Medulla oblongata (tissue), 1 donor: Measurements from ENCODE around the gene PVALEF.
"Not testable (repeated sequence)": the region's sequence is repeated elsewhere in the genome, so short reads cannot be mapped to it uniquely, and the experiment has no call there.

ENCODE experiments used
- DNase-seq: peaks from one replicate; pipeline ENCODE4 v3.0.0-alpha.2; 2015; ENCODE audit errors: extremely low spot score

Gene PVALEF

DNA sequence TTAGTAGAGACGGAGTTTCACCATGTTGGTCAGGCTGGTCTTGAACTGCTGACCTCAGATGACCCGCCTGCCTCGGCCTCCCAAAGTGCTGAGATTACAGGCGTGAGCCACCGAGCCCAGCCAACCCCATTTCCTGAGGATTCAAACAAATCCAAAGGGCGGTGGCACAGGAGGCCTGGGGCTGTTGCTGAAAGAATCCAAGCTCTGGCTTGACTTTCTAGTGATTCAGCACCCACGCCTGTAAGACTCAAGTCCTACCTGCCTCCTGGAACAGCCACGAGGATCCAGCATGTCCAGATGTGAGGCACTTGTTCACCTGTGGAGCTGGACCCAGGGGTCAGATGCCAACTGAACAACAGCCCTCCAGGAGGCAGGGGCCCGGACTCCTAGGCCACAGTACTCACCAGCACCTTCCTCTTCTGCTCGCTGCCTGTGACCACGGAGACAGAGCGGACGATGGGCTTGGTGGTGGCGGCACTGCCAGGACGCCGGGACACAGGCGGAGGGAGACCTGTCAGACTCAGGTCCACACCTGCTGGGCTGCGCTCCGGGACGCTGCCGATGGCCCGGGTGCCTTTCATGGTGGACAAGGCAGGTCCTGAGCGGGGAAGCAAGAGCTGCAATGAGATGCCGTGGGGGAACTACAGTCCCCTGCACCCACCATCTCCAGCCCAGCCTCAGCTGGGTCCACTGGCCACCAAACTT is 54.3 kb downstream of the PVALEF start:
- DNase-seq, result no peak

DNA sequence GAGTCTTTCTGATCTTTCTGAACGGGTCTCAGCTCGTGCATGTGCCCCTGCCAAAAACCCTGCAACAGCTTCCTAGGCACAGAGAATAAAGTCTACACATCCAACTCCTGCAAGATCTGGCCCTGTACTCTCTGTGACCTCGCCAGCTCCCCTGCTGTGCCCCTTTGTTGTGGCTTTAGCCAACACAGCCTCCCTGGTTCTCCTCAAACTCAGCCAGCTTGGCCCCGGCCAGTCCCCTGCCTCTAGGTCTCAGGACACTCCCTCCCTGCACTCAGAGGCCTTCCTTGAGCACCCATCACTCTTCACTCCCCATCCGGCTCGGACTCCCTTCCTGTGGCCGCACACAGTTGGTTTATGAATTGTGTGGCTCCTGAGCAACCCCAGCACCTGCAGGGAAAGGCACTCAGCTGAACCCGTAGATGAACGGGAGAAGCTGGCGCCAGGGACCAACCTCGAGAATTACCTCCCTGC is 56.1 kb downstream of the PVALEF start:
- no peak for DNase-seq

DNA sequence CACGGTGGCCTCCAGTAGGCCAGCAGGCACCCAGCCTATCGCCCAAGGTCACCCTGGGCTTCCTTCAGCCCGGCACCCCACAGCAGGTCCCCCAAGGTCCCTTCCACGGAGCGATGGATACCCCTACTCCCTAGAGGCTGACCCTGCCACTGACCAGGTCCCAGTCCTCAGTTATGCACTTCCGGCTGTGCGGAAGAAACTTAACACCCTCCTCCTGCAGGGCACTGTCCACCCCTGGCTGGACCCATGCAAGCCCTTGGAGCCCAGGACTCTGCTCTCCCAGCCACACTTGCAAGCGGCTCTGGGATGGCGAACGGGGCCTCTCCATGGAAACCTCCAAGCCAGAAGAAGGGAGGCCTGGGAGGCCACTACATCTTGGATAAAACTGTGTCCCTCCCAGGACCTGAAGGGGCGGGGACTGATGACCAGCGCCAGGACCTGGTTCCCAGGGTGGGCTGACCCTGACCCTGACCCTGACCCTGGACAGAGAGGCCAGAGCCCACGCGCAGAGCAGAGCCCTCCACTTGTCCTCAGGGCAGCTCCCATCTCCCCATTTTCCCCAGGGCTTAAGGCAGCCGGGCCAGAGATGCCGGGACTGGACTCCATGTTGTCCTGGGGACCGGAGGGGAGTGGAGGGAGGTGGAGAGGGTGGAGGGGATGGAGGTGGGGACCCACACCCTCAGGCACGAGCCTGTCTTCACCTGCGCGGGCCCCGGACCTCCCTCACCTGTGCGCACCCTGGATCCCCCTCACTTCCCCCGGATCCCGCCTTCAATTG is 56.7 kb downstream of the PVALEF start:
- no peak for DNase-seq

DNA sequence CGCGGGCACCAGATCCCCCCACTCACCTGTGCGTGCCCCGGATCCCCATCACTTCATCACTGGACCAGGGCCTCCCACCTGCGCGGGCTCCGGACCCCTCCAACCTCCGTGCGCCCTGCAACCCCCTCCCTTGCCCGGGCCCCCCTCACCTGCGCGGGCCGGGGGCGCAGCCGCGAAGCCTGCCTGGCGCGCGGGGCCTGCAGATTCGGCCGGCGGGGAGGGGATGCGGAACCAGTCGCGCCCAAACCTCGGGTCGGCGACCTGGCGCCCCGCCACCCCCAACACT is 57.3 kb downstream of the PVALEF start:
- no peak for DNase-seq

DNA sequence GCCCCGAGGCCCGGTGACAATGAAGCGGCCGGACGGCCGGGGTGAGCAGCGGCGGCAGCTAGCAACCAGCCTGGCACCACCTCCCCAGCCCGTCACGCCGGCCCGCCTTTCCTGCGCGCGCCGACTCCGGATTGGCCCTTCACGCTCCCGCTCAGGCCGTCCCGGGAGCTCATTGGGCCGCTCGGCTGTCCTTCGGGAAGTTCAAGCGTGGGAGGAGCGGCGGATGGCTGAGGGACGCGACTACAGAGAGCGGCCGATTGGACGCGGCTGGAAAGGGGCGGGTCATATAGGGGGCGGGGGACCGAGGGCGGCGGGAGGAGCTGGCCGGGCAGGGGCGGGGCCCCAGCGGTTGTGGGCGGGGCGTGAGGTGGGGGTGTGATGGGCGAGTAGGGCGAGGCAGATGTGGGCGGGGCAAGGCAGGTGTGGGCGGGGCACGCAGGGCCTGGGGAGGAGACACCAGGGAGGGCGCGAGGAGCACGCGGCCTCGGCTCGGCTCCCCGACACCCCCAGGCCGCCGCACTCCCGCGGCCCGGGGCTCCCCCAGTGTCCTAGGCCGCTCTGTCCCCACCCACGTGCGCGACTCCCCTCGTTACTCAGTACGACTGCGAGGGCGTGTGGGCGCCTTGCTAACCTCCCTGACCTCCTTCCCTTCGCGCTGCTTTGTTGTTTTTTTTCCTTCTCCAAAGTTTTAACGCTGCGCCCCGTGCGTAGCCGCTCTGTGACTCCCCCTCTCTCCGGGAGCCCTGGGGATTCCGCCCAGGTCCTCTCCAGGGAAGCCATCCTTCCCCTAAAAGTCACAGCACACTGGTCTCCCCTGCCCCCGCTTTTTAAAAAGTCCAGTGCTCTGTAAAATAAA is 57.8 kb downstream of the PVALEF start, which contains the start of gene CEP131:
CEP131 (minus strand) TSS at position 60 of the 856 bp plus-strand sequence. CDS start 2,909 bp downstream, outside the sequence.
- peak; percentile 99 for DNase-seq

DNA sequence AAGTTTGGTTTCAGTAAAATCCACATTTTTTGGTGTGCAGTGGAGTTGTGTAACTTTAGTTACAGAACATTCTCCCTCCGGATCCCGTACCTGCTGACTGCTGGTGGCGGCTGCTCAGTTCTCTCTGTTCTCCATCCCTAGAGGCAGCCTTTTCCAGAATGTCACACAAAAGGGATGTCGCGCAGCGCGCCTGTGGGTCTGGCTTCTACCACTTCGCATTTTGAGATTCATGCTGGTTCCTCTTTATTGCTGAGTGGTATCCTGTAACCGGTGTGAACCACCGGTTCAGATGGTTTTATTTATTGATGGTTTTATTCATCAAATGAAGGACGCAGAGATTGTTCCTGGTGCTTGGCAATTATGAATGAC is 58.4 kb downstream of the PVALEF start:
- peak; percentile 57 for DNase-seq

DNA sequence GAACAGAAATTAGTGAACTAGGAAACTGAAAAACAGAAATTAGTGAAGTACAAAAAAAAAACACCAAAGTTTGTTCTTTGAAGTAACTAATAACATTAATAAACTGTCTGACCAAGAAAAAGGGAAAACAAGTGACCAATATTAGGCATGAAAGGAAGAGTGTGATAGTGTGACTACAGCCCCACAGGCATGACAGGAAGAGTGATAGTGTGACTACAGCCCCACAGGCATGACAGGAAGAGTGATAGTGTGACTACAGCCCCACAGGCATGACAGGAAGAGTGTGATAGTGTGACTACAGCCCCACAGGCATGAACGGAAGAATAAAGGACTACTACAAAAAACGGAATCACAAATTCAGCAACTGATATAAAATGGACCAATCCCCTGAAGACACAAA is 62.3 kb downstream of the PVALEF start:
- not testable (repeated sequence) for DNase-seq

DNA sequence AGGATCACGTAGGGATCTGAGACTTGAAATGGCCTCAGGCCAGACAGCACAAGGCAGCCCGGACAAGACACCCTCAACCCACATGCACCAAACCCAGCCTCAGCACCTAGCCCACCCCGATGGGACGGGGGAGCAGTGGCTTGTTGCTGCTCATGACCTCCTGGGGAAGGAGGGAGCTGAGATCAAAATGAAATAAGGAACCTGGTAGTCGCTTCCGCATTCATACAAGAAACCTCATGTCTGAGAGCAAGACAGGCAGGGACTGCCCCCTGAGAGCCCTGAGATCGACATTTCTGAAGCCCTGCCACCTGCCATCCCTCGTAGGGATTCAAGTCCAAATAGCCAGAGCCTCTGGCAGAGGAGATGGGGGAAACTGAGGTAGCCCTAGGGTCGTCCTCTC is 63.1 kb downstream of the PVALEF start:
- peak; percentile 71 for DNase-seq

DNA sequence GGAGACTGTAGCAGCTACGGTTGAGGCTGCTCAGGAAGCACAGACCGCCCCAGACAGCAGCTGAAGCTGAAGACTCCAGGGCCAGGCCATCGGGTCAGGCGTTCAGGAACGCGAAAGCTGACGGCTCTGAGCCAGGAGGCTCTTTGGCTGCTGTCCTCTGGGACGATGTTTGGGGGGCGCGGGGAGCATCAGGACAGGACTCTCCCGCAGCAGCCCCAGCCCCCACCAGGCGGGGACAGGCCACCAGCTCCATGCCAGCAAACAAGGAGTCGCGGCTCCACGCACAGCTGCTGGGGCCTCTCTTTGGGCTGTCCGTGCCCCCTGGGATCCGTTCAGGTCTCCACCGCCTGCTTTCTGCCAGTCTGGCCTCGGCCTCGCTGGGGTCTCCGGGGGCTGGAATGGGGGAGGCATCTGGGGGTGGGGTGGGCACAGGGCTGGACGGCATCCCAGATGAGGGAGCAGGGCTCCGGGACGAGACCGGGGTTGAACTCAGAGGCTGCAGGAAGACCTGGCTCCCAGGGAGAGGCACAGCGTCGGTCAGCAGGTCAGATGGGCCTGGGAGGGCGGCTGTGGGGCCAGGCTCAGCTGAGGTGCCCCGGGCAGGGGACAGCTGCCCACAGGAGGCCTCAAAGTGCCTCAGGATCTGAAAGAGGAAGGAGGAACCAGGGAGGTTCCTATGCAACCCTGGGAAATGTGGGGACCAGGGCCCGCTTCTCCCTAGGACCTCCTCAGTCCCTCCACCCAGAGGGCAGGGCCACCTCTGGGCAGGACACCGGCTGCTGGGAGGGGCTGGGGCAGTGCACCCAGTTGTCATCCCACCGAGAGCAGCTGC is 63.7 kb downstream of the PVALEF start:
- no peak for DNase-seq

DNA sequence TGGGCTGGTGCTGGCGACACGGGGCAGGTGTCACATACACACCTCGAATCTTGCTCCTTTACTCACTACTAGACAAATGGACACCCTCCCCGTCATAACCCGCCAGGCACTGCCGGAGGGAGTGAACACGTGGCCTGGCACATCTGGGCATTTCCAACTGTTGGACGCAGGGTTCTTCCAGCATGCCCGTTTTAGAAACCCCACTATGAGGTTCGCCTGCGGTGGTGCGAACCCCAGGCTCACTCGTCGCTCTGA is 64.3 kb downstream of the PVALEF start:
- no peak for DNase-seq

DNA sequence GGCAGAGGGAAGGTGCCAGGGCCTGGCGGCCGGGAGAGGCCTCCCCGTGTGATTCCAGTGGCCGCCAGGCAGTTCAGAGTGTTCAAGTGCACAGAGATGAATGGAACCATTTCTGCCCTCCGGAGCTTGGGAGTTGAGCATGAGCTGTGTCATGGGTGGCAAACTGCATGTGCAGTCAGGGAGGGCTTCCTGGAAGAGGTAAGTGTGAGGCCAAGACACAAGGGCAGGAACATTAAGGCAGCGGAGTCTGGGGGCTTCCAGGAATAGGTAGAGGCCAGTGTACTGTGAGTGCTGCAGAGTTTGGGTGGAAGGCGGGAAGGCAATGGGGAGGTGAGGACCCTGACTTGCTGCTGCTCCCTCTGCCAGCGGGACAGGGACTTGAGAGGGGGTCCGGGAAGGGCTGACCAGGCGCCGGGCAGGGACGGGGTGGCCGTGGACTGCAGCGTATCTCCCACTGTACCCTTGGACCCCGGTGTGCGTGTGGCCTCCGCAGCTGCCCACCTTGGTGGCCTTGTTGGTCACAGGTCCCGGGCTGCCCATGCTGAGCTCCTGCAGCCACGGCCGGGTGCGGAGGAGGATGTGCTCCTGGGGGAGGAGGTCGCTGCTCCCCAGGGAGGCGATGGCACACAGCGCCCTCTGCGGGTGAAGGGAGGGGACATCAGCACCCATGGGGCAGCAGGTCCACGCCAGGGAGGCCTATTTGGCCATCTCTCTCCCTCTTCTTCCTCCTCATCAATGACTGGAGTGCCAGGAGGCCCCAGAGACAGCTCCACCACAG is 64.9 kb downstream of the PVALEF start:
- no peak for DNase-seq

DNA sequence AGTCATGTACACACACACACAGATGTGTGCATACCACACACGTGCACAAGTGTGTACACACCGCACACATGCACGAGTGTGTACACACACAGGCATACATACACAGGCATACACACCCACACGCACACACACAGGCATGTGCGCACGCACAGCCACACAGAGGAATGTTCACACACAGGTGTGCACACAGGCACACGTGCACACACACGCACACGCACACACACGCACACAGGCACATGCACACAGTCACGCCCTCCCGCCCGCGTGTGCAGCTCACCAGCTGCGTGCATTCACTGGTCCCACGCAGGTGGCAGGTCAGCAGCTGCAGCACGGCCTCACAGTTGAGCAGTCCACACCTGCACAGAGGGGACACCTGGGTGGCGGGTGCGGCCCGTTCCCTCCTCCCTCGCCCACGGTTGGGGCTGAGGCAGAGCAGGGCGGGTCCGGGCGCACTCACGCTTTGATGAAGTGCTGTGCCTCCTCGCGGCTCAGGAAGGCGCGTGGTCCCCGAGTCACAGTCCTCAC is 65.9 kb downstream of the PVALEF start:
- no peak for DNase-seq

DNA sequence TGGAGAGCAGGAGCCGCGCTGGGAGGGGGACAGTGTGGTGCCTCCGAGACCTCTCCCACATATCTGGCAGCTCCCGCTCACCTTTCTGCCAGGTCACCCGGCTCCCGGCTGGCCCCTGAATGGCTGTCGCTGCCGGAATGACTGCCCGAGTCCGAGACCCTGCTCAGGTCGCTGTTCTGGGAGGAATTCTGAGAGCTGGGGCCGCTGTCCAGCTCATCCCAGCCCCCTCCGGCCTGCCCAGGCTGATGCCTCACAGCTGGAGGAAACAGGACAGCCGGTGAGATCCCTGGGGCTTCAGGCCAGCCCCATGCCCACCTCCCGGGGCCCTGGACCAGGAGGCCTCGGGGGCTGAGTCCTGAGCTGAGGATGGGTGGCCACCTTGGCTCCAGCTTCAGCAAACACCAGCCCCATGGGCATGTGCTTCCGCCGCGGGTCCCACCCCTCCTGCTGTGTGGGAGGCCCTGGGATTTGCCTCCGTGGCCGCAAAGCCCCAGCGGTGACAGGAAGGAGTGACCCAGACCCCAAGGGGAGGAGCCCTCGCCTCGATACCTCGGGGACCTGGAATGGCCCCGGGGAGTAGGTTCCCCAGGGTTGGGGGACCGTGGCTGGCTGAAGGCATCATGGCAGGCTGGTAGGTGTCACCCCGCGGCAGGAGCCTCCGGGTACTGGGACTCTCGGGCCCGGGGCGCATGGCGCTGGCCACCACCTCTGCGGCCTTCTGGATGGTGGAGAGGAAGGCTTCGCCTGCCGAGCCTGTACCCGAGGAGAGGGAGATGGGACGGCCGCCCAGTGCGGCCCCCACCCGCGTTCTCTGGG is 66.7 kb downstream of the PVALEF start:
- DNase-seq, result no peak
